ENCODE results near the gene SMG6.
"Not testable (repeated sequence)": the region's sequence is repeated elsewhere in the genome, so short reads cannot be mapped to it uniquely, and the experiment has no call there.

Gene SMG6

GRCh38 chr17:2302778-2303203 lies 794 bp downstream of the SMG6 start:
- no peak for DNase-seq

GRCh38 chr17:2299756-2300155 lies 3.8 kb downstream of the SMG6 start:
- no peak for DNase-seq

GRCh38 chr17:2299136-2299535 lies 4.4 kb downstream of the SMG6 start:
- no peak for DNase-seq

GRCh38 chr17:2297023-2297422 lies 6.6 kb downstream of the SMG6 start:
- no peak for DNase-seq

- DNase-seq: no peak
Measured at GRCh38 chr17:2295575-2295974, 8.0 kb downstream of the SMG6 start.

GRCh38 chr17:2292100-2292499 lies 11.5 kb downstream of the SMG6 start:
- DNase-seq: no peak

- no peak for DNase-seq
Measured at GRCh38 chr17:2289878-2290478, 13.6 kb downstream of the SMG6 start.

GRCh38 chr17:2283302-2283701 lies 20.3 kb downstream of the SMG6 start:
- DNase-seq: no peak

GRCh38 chr17:2282297-2282873 lies 21.2 kb downstream of the SMG6 start:
- DNase-seq: no peak

GRCh38 chr17:2279707-2280106 lies 23.9 kb downstream of the SMG6 start:
- DNase-seq: no peak

GRCh38 chr17:2277429-2278170 lies 26.0 kb downstream of the SMG6 start:
- DNase-seq: no peak

GRCh38 chr17:2275722-2276121 lies 27.9 kb downstream of the SMG6 start:
- DNase-seq: no peak

- no peak for DNase-seq
Measured at GRCh38 chr17:2274414-2274813, 29.2 kb downstream of the SMG6 start.

- no peak for DNase-seq
Measured at GRCh38 chr17:2271985-2272702, 31.4 kb downstream of the SMG6 start.

- no peak for DNase-seq
Measured at GRCh38 chr17:2267354-2267753, 36.2 kb downstream of the SMG6 start.

- no peak for DNase-seq
Measured at GRCh38 chr17:2266865-2267228, 36.7 kb downstream of the SMG6 start.

- peak; percentile 65 for DNase-seq
Measured at GRCh38 chr17:2266045-2266864, 37.3 kb downstream of the SMG6 start.

- DNase-seq: not testable (repeated sequence)
Measured at GRCh38 chr17:2265166-2265565, 38.4 kb downstream of the SMG6 start.

- no peak for DNase-seq
Measured at GRCh38 chr17:2264067-2264860, 39.3 kb downstream of the SMG6 start.

- no peak for DNase-seq
Measured at GRCh38 chr17:2263183-2264066, 40.2 kb downstream of the SMG6 start.

- no peak for DNase-seq
Measured at GRCh38 chr17:2262135-2262587, 41.4 kb downstream of the SMG6 start.
